Duodenal mucosa (tissue), 2 donors: ENCODE results near the gene DNAJC1.

Source experiments
- H3K27ac ChIP-seq: one replicate; pipeline ENCODE4 v1.7.0; 2013; ENCODE audit warnings: low read depth, low read length
- H3K27me3 ChIP-seq, 2 donors: one replicate each; pipeline ENCODE4 v1.7.0; 2013; ENCODE audit warnings: low read length in 2 of 2, control low read depth in 1 of 2; ENCODE audit not compliant: insufficient read depth in 2 of 2, control insufficient read depth in 1 of 2
- H3K36me3 ChIP-seq, 2 donors: one replicate each; pipeline ENCODE4 v1.7.0; 2013; ENCODE audit warnings: low read length in 2 of 2, control low read depth in 1 of 2; ENCODE audit not compliant: insufficient read depth in 2 of 2, control insufficient read depth in 1 of 2
- H3K4me1 ChIP-seq, 2 donors: one replicate each; pipeline ENCODE4 v1.7.0; 2013; ENCODE audit warnings: low read length in 2 of 2, control low read depth in 1 of 2; ENCODE audit not compliant: insufficient read depth in 2 of 2, control insufficient read depth in 1 of 2
- H3K4me3 ChIP-seq, 2 donors: one replicate each; pipeline ENCODE4 v1.7.0; 2013; ENCODE audit warnings: low read length in 2 of 2, low read depth in 1 of 2
- H3K9ac ChIP-seq, 2 donors: one replicate each; pipeline ENCODE4 v1.7.0; 2013; ENCODE audit warnings: low read length in 2 of 2, low read depth in 1 of 2
- H3K9me3 ChIP-seq, 2 donors: one replicate each; pipeline ENCODE4 v1.7.0; 2013; ENCODE audit warnings: low read length in 2 of 2, control low read depth in 1 of 2; ENCODE audit not compliant: control insufficient read depth in 1 of 2

Gene DNAJC1

DNA sequence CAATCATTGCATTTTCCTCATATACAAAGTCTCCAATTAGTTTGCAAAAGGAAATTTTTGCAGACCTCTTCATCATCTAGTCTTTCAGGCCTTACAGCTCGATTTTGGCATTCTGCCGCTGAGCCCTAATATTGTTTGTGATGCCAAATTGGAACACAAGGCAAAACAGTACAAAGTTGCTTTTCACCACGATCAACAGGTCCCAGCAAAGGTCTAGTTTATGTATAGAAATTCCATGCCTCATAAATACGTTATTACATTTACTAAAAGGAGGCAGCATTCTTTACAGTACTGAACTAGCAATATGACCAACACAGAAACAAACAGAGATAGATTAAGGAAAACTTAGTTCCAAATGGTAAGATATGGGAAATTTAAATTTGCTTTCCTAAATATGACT, 7.0 kb upstream of the DNAJC1 start:
- Histone ChIP-seq H3K9ac (no peak overlapping the region), H3K27ac (no peak overlapping the region), H3K36me3 (no peaks in the 10 kb centered on the region), H3K4me3 (no peak overlapping the region), H3K4me1 (no peaks in the 10 kb centered on the region), H3K27me3 (no peaks in the 10 kb centered on the region), H3K9me3 (no peaks in the 10 kb centered on the region)

DNA sequence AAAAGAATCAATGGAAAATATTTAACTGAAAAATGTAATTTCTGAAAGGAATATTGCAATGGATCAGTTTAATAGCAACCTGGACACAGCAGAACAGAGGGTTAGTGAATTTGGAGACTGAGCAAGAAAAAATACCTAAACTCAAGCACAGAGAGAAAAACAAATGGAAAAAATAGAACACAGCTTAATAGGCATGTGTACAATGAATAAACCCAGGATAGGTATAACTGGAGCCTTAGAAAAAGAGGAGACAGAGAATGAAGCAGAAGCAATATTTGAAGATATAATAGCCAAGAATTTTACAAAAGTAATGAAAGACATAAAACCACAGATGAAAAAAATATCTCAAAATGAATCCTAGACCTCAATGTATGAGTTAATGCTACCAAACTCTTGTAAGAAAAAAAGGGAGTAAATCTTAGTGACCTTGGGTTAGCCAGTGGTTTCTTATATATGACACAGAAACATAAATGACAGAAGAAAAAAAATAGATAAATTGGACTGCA, 2.9 kb upstream of the DNAJC1 start:
- Histone ChIP-seq H3K36me3 (no peaks in the 10 kb centered on the region), H3K4me3 (no peak overlapping the region), H3K9me3 (no peaks in the 10 kb centered on the region), H3K27me3 (no peaks in the 10 kb centered on the region), H3K27ac (no peak overlapping the region), H3K4me1 (peaks cover 6 to 11% of the 10 kb centered on the region in 2 donors), H3K9ac (no peak overlapping the region)

DNA sequence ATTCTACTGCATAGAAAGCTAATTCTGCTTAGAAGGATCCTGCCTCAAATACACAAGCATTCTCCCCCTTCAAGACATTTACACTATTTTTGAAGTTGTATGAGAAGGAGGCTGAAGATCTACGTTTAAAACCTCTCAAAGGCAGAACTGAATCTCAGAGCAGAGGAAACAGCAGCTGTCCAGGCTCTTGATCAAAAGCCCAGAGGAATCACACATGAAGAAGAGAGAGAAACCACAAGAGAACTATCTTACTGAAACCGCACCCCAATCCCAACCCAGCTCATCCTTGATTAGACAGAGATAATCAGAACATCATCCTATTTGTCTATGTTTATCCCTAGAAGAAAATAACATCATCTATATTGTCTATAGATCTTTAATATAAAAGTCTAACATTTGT, 2.2 kb upstream of the DNAJC1 start:
- no peaks in the 10 kb centered on the region for H3K27me3 ChIP-seq
- no peak overlapping the region for H3K4me3 ChIP-seq
- peaks cover 6 to 14% of the 10 kb centered on the region in 2 donors for H3K4me1 ChIP-seq
- no peaks in the 10 kb centered on the region for H3K9me3 ChIP-seq
- H3K9ac ChIP-seq = no peak overlapping the region
- no peaks in the 10 kb centered on the region for H3K36me3 ChIP-seq
- H3K27ac ChIP-seq = no peak overlapping the region

DNA sequence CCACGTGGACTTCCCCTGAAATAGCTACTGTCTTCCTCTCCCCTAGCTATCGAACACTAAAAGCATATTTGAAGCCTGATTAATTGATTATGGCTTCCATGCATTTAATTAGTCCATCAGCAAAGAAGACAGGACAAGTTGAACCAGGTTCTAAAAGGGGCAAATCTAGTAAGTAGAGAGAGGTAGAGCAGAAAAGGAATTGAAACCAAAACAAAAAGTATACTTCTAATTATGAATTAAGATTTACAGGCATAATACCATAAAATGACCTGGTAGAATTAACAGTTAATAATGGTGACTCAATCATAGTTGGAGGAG, 393 bp upstream of the DNAJC1 start:
- H3K27ac ChIP-seq = peak overlapping the region; percentile 95
- peak overlapping the region; percentile 55 to 91 for H3K9ac ChIP-seq
- no peaks in the 10 kb centered on the region for H3K36me3 ChIP-seq
- H3K9me3 ChIP-seq = no peaks in the 10 kb centered on the region
- H3K4me3 ChIP-seq = peak overlapping the region; percentile 94 to 95
- H3K27me3 ChIP-seq = no peaks in the 10 kb centered on the region
- H3K4me1 ChIP-seq = peaks cover 6 to 14% of the 10 kb centered on the region in 2 donors

DNA sequence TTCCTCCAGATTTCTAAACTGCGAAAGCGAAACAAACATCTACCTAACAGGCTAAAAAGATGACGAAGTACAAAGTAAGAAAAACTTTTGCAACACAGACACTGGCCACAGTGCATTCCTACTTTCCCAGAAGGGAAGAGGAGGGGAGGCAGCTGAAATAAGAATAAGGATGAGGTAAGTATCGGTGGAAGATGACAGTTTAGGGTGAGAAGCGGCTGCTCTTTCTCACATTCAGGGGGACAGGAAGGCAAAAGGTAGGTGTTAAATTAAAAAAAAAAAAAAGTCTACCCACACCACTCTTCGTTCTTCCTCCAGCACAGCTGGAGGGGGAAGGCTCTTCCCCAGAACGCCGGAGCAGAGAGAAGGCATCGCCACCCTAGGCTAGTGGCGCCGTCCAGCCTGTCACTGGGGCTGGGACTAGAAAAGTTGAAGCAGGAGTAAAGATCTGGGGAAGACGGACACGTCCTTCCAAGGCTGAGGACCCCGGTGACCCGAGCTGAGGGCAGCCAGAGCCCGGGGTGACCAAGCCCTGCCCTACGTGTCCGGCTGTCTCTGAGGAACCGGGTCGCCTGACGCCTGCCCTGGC, 846 bp downstream of the DNAJC1 start:
- Histone ChIP-seq H3K4me1 (peaks cover 6 to 14% of the 10 kb centered on the region in 2 donors), H3K27ac (peak overlapping the region; percentile 95), H3K36me3 (no peaks in the 10 kb centered on the region), H3K9ac (peak overlapping the region; percentile 88 to 91), H3K4me3 (peak overlapping the region; percentile 94 to 95), H3K9me3 (no peaks in the 10 kb centered on the region), H3K27me3 (no peaks in the 10 kb centered on the region)

DNA sequence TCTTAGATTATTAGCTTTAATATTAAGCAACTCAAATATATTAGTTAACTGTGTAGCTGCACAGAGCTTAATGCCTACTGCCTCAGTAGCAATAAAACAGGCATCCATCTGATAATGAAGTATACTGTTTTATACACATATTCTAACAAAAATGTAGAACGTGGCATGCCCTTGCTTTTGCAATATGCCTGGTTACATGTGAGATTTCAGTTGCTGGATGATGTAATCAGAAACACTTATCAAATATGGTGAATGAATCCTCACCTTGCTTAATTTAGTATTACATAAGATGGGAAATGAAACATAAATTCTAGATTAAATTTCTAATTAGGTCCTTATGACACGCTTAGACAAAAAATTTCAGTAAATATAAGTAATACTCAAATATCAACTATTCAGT, 8.0 kb downstream of the DNAJC1 start:
- H3K9ac ChIP-seq = no peak overlapping the region
- no peak overlapping the region for H3K4me3 ChIP-seq
- H3K36me3 ChIP-seq = no peaks in the 10 kb centered on the region
- H3K27ac ChIP-seq = no peak overlapping the region
- peaks cover 11% of the 10 kb centered on the region in 2 donors for H3K4me1 ChIP-seq
- H3K27me3 ChIP-seq = no peaks in the 10 kb centered on the region
- H3K9me3 ChIP-seq = no peaks in the 10 kb centered on the region

DNA sequence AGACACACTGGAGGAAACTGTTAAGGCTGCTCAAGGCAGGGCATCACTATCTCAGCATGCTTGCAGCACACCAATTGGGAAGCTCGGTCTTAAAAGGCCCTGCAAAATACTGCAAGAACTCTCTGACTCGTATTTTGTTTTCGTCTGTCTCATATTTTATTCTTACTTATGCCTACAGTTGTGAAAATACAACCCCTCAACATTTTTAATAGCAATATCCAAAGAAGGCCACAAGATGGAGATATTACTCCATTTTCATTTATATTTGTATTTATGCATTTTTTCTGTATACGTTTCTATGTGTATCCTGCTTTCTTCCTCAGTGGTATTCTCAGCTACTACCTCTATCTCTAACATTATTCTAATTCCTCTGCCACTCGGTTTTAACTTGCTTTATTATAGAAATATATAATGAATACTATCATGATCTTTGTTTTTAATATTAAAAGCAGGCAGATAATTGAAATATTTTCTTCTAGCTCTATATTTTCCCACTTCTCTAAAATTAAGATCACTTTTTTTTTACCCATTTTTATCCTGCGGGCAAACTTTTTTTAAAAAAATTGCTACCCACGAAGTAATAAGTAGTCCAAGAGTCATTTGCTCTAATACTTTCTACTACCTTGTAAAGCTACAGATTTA, 10.0 kb downstream of the DNAJC1 start:
- Histone ChIP-seq H3K27me3 (no peaks in the 10 kb centered on the region), H3K4me1 (peaks cover 11 to 19% of the 10 kb centered on the region in 2 donors), H3K27ac (no peak overlapping the region), H3K36me3 (no peaks in the 10 kb centered on the region), H3K4me3 (no peak overlapping the region), H3K9ac (no peak overlapping the region), H3K9me3 (no peaks in the 10 kb centered on the region)

DNA sequence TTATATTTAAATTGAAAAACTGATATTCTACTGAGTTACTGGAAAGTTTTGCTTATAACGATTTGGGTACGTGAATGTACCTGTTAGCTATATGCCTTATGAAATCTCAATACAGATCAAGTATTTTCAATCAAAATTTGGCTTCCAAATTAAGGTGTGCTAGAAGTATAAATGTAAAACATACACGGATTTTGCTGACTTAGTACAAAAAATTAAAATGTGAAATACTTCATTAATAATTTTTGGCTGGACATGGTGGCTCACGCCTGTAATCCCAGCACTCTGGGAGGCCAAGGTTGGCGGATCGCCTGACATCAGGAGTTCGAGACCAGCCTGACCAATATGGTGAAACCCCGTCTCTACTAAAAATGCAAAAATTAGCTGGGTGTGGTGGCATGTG, 11.7 kb downstream of the DNAJC1 start:
- Histone ChIP-seq H3K9ac (no peak overlapping the region), H3K4me1 (peaks cover 11 to 14% of the 10 kb centered on the region in 2 donors), H3K9me3 (peaks cover 0 to 3% of the 10 kb centered on the region in 2 donors), H3K27ac (no peak overlapping the region), H3K27me3 (no peaks in the 10 kb centered on the region), H3K36me3 (no peaks in the 10 kb centered on the region), H3K4me3 (no peak overlapping the region)

DNA sequence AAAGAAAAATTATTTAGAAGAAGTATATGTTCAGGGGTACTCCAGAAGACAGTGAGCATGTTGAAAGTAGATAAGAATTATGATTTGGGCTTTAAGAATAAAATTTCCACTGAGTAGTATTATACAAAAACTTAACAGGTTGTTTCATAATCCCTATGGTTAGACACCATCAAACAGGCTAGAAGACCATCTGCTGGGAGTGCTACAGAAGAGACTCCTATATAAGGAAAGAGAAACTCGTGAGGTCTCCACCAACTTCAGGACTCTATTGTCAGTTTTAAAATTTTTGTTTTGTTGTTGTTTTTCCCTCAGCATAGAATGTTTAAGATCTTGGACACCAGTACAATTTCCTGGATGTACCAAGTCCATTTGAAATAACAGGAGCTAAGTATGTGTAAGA, 13.1 kb downstream of the DNAJC1 start:
- no peak overlapping the region for H3K4me3 ChIP-seq
- no peaks in the 10 kb centered on the region for H3K27me3 ChIP-seq
- no peaks in the 10 kb centered on the region for H3K36me3 ChIP-seq
- peaks cover 4 to 11% of the 10 kb centered on the region in 2 donors for H3K4me1 ChIP-seq
- H3K9me3 ChIP-seq = peaks cover 0 to 5% of the 10 kb centered on the region in 2 donors
- H3K9ac ChIP-seq = no peak overlapping the region
- H3K27ac ChIP-seq = no peak overlapping the region

DNA sequence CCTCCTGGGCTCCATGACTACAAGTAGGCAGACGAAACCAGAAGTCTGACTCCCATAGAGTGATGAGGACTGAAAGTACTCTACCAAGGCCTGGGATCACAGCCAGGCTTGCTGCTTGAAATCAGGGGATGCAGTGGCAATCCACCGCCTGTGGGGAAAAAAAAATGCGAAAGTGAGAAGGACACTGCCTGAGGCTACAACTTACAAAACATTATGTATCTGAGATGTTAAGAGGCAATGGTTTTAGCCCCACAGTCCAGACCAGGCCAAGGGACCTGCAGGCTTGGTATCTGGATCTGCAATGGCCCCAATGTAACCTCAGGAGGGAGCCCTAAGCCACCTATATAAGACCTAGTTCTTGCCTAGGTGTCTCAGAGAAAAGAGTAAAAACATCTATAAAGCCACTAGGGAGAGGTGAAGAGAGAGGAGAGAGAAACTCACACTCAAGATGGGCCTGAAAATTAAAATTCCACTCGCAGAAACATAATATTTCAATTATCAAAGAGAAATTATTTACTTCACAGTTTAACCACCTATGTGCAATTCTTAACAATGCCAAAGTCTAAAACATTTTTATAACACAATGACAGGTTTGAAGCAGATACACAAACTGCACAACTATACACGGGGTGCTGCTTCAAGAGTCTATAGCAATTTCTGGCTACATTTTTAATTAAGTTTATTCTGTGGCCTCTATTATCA, 13.9 kb downstream of the DNAJC1 start:
- no peaks in the 10 kb centered on the region for H3K27me3 ChIP-seq
- no peak overlapping the region for H3K9ac ChIP-seq
- no peak overlapping the region for H3K27ac ChIP-seq
- H3K4me3 ChIP-seq = no peak overlapping the region
- H3K4me1 ChIP-seq = peaks cover 4 to 8% of the 10 kb centered on the region in 2 donors
- H3K9me3 ChIP-seq = peaks cover 0 to 5% of the 10 kb centered on the region in 2 donors
- no peaks in the 10 kb centered on the region for H3K36me3 ChIP-seq
